WERI-Rb-1 (cell line): ENCODE data around the gene LRIG2.

Source experiments
- DNase-seq: peaks from one replicate; pipeline ENCODE4 v3.0.0-alpha.2; 2020
- H3K27ac ChIP-seq: fragments of 250-450 bp; sonication (Bioruptor Pico); 2 replicates; pipeline ENCODE4 v1.5.1; 2020; ENCODE audit warnings: mild to moderate bottlenecking, moderate library complexity
- H3K27me3 ChIP-seq: fragments of 250-450 bp; sonication (Bioruptor Pico); 2 replicates; pipeline ENCODE4 v1.5.1; 2021; ENCODE audit warnings: mild to moderate bottlenecking, low read depth, moderate library complexity; ENCODE audit not compliant: insufficient read depth, severe bottlenecking
- H3K36me3 ChIP-seq: fragments of 250-450 bp; sonication (Bioruptor Pico); 2 replicates; pipeline ENCODE4 v1.5.1; 2020; ENCODE audit warnings: mild to moderate bottlenecking, moderate library complexity
- H3K4me3 ChIP-seq: 2 replicates; pipeline ENCODE4 v1.5.1; 2011; ENCODE audit warnings: low read depth, mild to moderate bottlenecking, control low read depth, low read length
- H3K9me3 ChIP-seq: fragments of 250-450 bp; sonication (Bioruptor Pico); 2 replicates; pipeline ENCODE4 v1.5.1; 2021; ENCODE audit warnings: mild to moderate bottlenecking, moderate library complexity; ENCODE audit not compliant: severe bottlenecking
- CTCF ChIP-seq: IDR thresholded peaks from 2 replicates; pipeline ENCODE4 v1.5.1; 2011; ENCODE audit warnings: low read depth, mild to moderate bottlenecking, control low read depth, inconsistent platforms, low read length

The LRIG2 gene

GRCh38 chr1:113135460-113135859 lies 62.5 kb downstream of the LRIG2 start:
- no peak overlapping the region for H3K4me3 ChIP-seq
- no peak for TF ChIP-seq CTCF

GRCh38 chr1:113136476-113136875 lies 63.5 kb downstream of the LRIG2 start:
- Histone ChIP-seq H3K27me3 (no peaks in the 10 kb centered on the region), H3K4me3 (no peak overlapping the region), H3K27ac (no peak overlapping the region), H3K9me3 (peaks cover 5% of the 10 kb centered on the region), H3K36me3 (no peaks in the 10 kb centered on the region)
- no peak for DNase-seq
- no peak for TF ChIP-seq CTCF

More at GRCh38 chr1:113135460-113135859, 62.5 kb downstream of the LRIG2 start:
- Histone ChIP-seq H3K9me3 (peaks cover 5% of the 10 kb centered on the region), H3K36me3 (no peaks in the 10 kb centered on the region), H3K27ac (no peak overlapping the region), H3K27me3 (no peaks in the 10 kb centered on the region)
- no peak for DNase-seq

- no peak for DNase-seq
- Histone ChIP-seq H3K27me3 (no peaks in the 10 kb centered on the region), H3K4me3 (no peak overlapping the region), H3K9me3 (peaks cover 5% of the 10 kb centered on the region), H3K36me3 (no peaks in the 10 kb centered on the region), H3K27ac (no peak overlapping the region)
- TF ChIP-seq CTCF: no peak
These were observed 64.6 kb downstream of the LRIG2 start for GRCh38 chr1:113137563-113137962.

- H3K27me3 ChIP-seq: no peaks in the 10 kb centered on the region
- H3K9me3 ChIP-seq: peaks cover 5% of the 10 kb centered on the region
- H3K4me3 ChIP-seq: no peak overlapping the region
- no peaks in the 10 kb centered on the region for H3K36me3 ChIP-seq
- DNase-seq: no peak
- TF ChIP-seq CTCF: no peak
- H3K27ac ChIP-seq: no peak overlapping the region
These were observed 65.8 kb downstream of the LRIG2 start for GRCh38 chr1:113138778-113139177.

GRCh38 chr1:113140176-113140575 lies 67.2 kb downstream of the LRIG2 start:
- H3K27me3 ChIP-seq: no peaks in the 10 kb centered on the region
- no peaks in the 10 kb centered on the region for H3K9me3 ChIP-seq
- DNase-seq: no peak
- TF ChIP-seq CTCF: no peak
- no peak overlapping the region for H3K4me3 ChIP-seq
- no peaks in the 10 kb centered on the region for H3K36me3 ChIP-seq
- H3K27ac ChIP-seq: no peak overlapping the region
